NCI-H187 treated with DMSO at 0.1 percent for 48 hours (cell line): ENCODE measurements around the gene SCD5.

Experiments used
- DNase-seq: peaks from one replicate; lab custom pipeline; 2025; lab: John Stamatoyannopoulos, UW

Gene SCD5

GRCh38 chr4:82797040-82797404 is 1.6 kb downstream of the SCD5 start:
- no peak for DNase-seq

GRCh38 chr4:82792912-82793649 is 5.5 kb downstream of the SCD5 start:
- DNase-seq: no peak

GRCh38 chr4:82791179-82791578 is 7.4 kb downstream of the SCD5 start:
- DNase-seq: no peak

- DNase-seq: no peak
Measured at GRCh38 chr4:82790060-82790660, 8.4 kb downstream of the SCD5 start.

GRCh38 chr4:82789025-82789776 is 9.4 kb downstream of the SCD5 start:
- DNase-seq: no peak

GRCh38 chr4:82787342-82787741 is 11.3 kb downstream of the SCD5 start:
- no peak for DNase-seq

GRCh38 chr4:82786828-82787227 is 11.8 kb downstream of the SCD5 start:
- DNase-seq: no peak

GRCh38 chr4:82785611-82786400 is 12.8 kb downstream of the SCD5 start:
- no peak for DNase-seq

- DNase-seq: no peak
Measured at GRCh38 chr4:82784681-82785610, 13.7 kb downstream of the SCD5 start.

- no peak for DNase-seq
Measured at GRCh38 chr4:82782626-82783345, 15.8 kb downstream of the SCD5 start.

- DNase-seq: peak; percentile 84
Measured at GRCh38 chr4:82780752-82781231, 17.8 kb downstream of the SCD5 start.

GRCh38 chr4:82780170-82780751 is 18.3 kb downstream of the SCD5 start:
- no peak for DNase-seq

- DNase-seq: no peak
Measured at GRCh38 chr4:82779032-82779431, 19.6 kb downstream of the SCD5 start.

- DNase-seq: no peak
Measured at GRCh38 chr4:82777857-82778525, 20.6 kb downstream of the SCD5 start.

GRCh38 chr4:82776925-82777542 is 21.6 kb downstream of the SCD5 start:
- DNase-seq: no peak

GRCh38 chr4:82775243-82775642 is 23.4 kb downstream of the SCD5 start:
- DNase-seq: no peak

- no peak for DNase-seq
Measured at GRCh38 chr4:82774711-82775171, 23.9 kb downstream of the SCD5 start.

GRCh38 chr4:82773057-82773456 is 25.5 kb downstream of the SCD5 start:
- DNase-seq: no peak

GRCh38 chr4:82770607-82771006 is 28.0 kb downstream of the SCD5 start:
- no peak for DNase-seq
